Thyroid gland (tissue), 4 donors: Measurements from ENCODE around the gene TMEM132A.

Experiments used
- CTCF ChIP-seq, 6 experiments: fragments of 200-600 bp in 3 of 6; fragments of 450-650 bp in 3 of 6; sonication (generic) in 3 of 6; IDR thresholded peaks; one replicate each; pipeline ENCODE4 v1.5.1; 2016 to 2019; ENCODE audit warnings: antibody characterized with exemption in 6 of 6, mild to moderate bottlenecking in 2 of 6, inconsistent platforms in 1 of 6, moderate library complexity in 1 of 6
- POLR2A ChIP-seq, 2 donors: fragments of 450-650 bp; IDR thresholded peaks; one replicate each; pipeline ENCODE4 v1.6.1; 2017; ENCODE audit warnings: antibody characterized with exemption in 2 of 2, mild to moderate bottlenecking in 2 of 2, moderate library complexity in 1 of 2

- no peak for TF ChIP-seq CTCF (IDR thresholded peaks at IDR 0.05)
- TF ChIP-seq POLR2A (IDR thresholded peaks at IDR 0.05): no peak
Measured at GRCh38 chr11:60895687-60896086, 28.6 kb upstream of the TMEM132A start.
